Endothelial cell of umbilical vein (primary cell): ENCODE measurements around the gene NR6A1.

ENCODE experiments used
- FOS ChIP-seq: IDR thresholded peaks from 2 replicates; pipeline ENCODE4 v1.6.1; 2011; ENCODE audit warnings: mild to moderate bottlenecking, low read length, moderate library complexity, borderline replicate concordance; ENCODE audit not compliant: insufficient read depth
- POLR2AphosphoS5 ChIP-seq: IDR thresholded peaks from 2 replicates; pipeline ENCODE4 v1.6.1; 2012; ENCODE audit warnings: low read depth, mild to moderate bottlenecking, control low read depth, low read length, moderate library complexity; ENCODE audit not compliant: insufficient read depth
- TF ChIP-seq, protein P1 (sequence below), 2 donors: IDR thresholded peaks; 1 replicate in 1 of 2; 2 replicates in 1 of 2; pipeline ENCODE4 v1.5.1; 2011; ENCODE audit warnings: low read length in 2 of 2, mild to moderate bottlenecking in 2 of 2, moderate library complexity in 2 of 2, control low read depth in 1 of 2, inconsistent platforms in 1 of 2, low read depth in 1 of 2; ENCODE audit not compliant: insufficient read depth in 1 of 2; ENCODE audit errors: extremely low read depth in 1 of 2

DNA sequence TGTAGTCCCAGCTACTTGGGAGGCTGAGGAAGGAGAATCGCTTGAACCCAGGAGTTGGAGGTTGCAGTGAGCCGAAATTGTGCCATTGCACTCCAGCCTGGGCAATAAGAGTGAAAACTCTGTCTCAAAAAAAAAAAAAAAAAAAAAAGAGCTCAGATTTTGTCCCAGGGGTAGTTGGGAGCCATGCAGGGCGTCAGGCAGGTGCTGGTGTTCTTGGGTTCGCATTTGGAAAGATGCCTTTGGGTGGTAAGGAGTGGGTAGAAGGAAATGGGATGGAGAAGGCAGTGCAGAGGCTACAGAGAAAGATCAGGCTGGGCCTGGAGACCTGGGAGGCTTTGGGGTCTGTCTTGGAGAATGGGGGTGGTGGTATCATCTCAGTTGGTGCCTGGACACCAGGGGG lies 297.0 kb downstream of the NR6A1 start:
- no peak for TF ChIP-seq FOS
- TF ChIP-seq, protein P1, sequence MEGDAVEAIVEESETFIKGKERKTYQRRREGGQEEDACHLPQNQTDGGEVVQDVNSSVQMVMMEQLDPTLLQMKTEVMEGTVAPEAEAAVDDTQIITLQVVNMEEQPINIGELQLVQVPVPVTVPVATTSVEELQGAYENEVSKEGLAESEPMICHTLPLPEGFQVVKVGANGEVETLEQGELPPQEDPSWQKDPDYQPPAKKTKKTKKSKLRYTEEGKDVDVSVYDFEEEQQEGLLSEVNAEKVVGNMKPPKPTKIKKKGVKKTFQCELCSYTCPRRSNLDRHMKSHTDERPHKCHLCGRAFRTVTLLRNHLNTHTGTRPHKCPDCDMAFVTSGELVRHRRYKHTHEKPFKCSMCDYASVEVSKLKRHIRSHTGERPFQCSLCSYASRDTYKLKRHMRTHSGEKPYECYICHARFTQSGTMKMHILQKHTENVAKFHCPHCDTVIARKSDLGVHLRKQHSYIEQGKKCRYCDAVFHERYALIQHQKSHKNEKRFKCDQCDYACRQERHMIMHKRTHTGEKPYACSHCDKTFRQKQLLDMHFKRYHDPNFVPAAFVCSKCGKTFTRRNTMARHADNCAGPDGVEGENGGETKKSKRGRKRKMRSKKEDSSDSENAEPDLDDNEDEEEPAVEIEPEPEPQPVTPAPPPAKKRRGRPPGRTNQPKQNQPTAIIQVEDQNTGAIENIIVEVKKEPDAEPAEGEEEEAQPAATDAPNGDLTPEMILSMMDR (IDR thresholded peaks at IDR 0.05; ENCODE audit: extremely low read depth in 1 of 2, insufficient read depth in 1 of 2, low read depth in 1 of 2, low read length in 2 of 2): no peak
- TF ChIP-seq POLR2AphosphoS5: no peak
